ENCODE measurements around the gene RELA.
"Not testable (repeated sequence)": the region's sequence is repeated elsewhere in the genome, so short reads cannot be mapped to it uniquely, and the experiment has no call there.

The RELA gene

GRCh38 chr11:65662799-65663638 is at the start of gene RELA:
RELA (minus strand) TSS chr11:65662916; CDS start chr11:65662832, 84 bp downstream.
- peak; percentile 69 to 99 (median 92) for DNase-seq

GRCh38 chr11:65711785-65712632 is 49.3 kb upstream of the RELA start, which contains the start of gene KAT5:
KAT5 (plus strand) TSS chr11:65712252; CDS start chr11:65712268, 16 bp downstream.
- DNase-seq, result peak; percentile 88 to 100 (median 97)

GRCh38 chr11:65710421-65710820 is 47.7 kb upstream of the RELA start:
- no peak for DNase-seq

GRCh38 chr11:65709661-65710060 is 46.9 kb upstream of the RELA start:
- DNase-seq, result no peak

- no peak for DNase-seq
Measured at GRCh38 chr11:65708451-65708850, 45.7 kb upstream of the RELA start.

- DNase-seq, result not testable (repeated sequence)
Measured at GRCh38 chr11:65707002-65707401, 44.3 kb upstream of the RELA start.

GRCh38 chr11:65706303-65706763 is 43.6 kb upstream of the RELA start:
- DNase-seq, result peak in 34 of 56 donors; percentile 3 to 81 (median 50)

GRCh38 chr11:65703846-65704245 is 41.1 kb upstream of the RELA start:
- no peak for DNase-seq

- no peak for DNase-seq
Measured at GRCh38 chr11:65701686-65702085, 39.0 kb upstream of the RELA start.

GRCh38 chr11:65700399-65700798 is 37.7 kb upstream of the RELA start:
- no peak for DNase-seq

- peak in 1 of 56 donors; percentile 18 for DNase-seq
Measured at GRCh38 chr11:65699306-65699705, 36.6 kb upstream of the RELA start.

GRCh38 chr11:65698205-65698604 is 35.5 kb upstream of the RELA start:
- DNase-seq, result peak in 4 of 56 donors; percentile 10 to 25 (median 19)

GRCh38 chr11:65696802-65697552 is 34.3 kb upstream of the RELA start:
- no peak for DNase-seq

- DNase-seq, result peak in 39 of 56 donors; percentile 7 to 79 (median 37)
Measured at GRCh38 chr11:65695459-65696241, 32.9 kb upstream of the RELA start.

- no peak for DNase-seq
Measured at GRCh38 chr11:65692367-65692766, 29.7 kb upstream of the RELA start.

GRCh38 chr11:65691847-65692246 is 29.1 kb upstream of the RELA start:
- not testable (repeated sequence) for DNase-seq

GRCh38 chr11:65685981-65686380 is 23.3 kb upstream of the RELA start:
- no peak for DNase-seq

GRCh38 chr11:65683480-65683879 is 20.8 kb upstream of the RELA start:
- DNase-seq, result not testable (repeated sequence)

- no peak for DNase-seq
Measured at GRCh38 chr11:65680192-65680743, 17.6 kb upstream of the RELA start.

GRCh38 chr11:65672982-65673381 is 10.3 kb upstream of the RELA start:
- no peak for DNase-seq
